ENCODE measurements around the gene WWOX. TPM values are rescaled to one million over a fixed set of nuclear protein-coding genes. Genes with fewer than 3 reads are reported as not detected.

Gene WWOX
- total and polyA plus RNA-seq, 2 of the 8 experiments (the other 6 are each of a cell fraction or from before 2014, with no cell fraction given): 5.4 to 16.7 TPM

DNA sequence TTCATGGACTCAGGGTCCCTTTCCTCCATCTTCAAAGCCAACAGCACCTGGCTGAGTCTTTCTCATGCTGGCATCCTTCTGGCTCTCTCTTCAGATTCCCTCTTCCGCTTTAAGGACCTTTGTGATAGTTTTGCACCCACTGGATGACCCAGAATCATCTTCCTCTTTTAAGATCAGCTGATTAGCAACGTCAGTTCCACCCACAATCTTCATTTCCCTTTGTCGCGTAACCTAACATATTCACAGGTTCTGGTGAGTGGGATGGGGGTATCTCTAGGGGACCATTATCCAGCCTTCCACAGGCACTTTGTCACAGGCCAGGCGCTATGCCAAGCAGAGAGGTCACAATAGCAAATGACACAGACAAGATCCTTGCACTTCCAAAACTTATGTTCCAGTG lies 907.3 kb downstream of the WWOX start:
- H2BK5ac ChIP-seq (ENCODE audit: low read depth, low read length): no peak overlapping the region
- no peaks in the 10 kb centered on the region for H3K79me2 ChIP-seq (ENCODE audit: control insufficient read depth in 1 of 2, insufficient read depth in 2 of 2, low read length in 2 of 2)
- no peaks in the 10 kb centered on the region for H3K9me3 ChIP-seq (ENCODE audit: insufficient read depth in 2 of 2, low read depth in 1 of 2, low read length in 1 of 2)
- ChIA-PET POLR2A (ENCODE audit: partially characterized antibody) (no interaction called here), CTCF (ENCODE audit: partially characterized antibody) (no interaction called here)
- no peaks in the 10 kb centered on the region for H3K79me1 ChIP-seq (ENCODE audit: low read depth, low read length)
- no peak overlapping the region for H4K5ac ChIP-seq (ENCODE audit: insufficient read length, low read depth, low read length)
- no peak overlapping the region for H2AK5ac ChIP-seq (ENCODE audit: low read depth, low read length)
- H3K27me3 ChIP-seq (replicated peaks in 1 of 4; ENCODE audit: control insufficient read depth in 3 of 4, extremely low read depth in 1 of 4, insufficient read depth in 3 of 4, low read length in 3 of 4): no peaks in the 10 kb centered on the region
- H2BK120ac ChIP-seq (replicated peaks; ENCODE audit: low read depth, low read length): no peak overlapping the region
- no peak overlapping the region for H3K14ac ChIP-seq (ENCODE audit: insufficient read length)
- DNase-seq (ENCODE audit: low read depth in 1 of 2, low spot score in 2 of 2) (no peak), FAIRE-seq (no peak)
- no peaks in the 10 kb centered on the region for H4K20me1 ChIP-seq (replicated peaks in 1 of 2; ENCODE audit: control insufficient read depth in 1 of 2, insufficient read depth in 2 of 2, low read length in 2 of 2)
- WGBS, 2 experiments (ENCODE audit: extremely low coverage in 1 of 2, insufficient coverage in 1 of 2, insufficient read length in 1 of 2, insufficient replicate concordance in 2 of 2, low coverage in 1 of 2, low lambda C conversion rate in 2 of 2, missing lambda C conversion rate in 1 of 2): 60% methylated on average over 5 of the region's 5 CpGs; no CpG with 5 or more reads in 1 of the 2 experiments
- no peak overlapping the region for H2BK20ac ChIP-seq (ENCODE audit: low read length)
- no peak overlapping the region for H3K23ac ChIP-seq (ENCODE audit: insufficient read length)
- H3K4me2 ChIP-seq (ENCODE audit: insufficient read depth in 1 of 2, low read depth in 2 of 2, low read length in 2 of 2): no peak overlapping the region
- no peaks in the 10 kb centered on the region for H3K36me3 ChIP-seq (ENCODE audit: control insufficient read depth in 2 of 4, insufficient read depth in 4 of 4, low read length in 3 of 4)
- H3K27ac ChIP-seq (ENCODE audit: low read depth, low read length): no peak overlapping the region
- no peak overlapping the region for H3K9ac ChIP-seq (replicated peaks in 1 of 4; ENCODE audit: extremely low read depth in 1 of 4, low read depth in 3 of 4, low read length in 3 of 4)
- no peak overlapping the region for H2AFZ ChIP-seq (ENCODE audit: low read length)
- H4K8ac ChIP-seq (ENCODE audit: extremely low read depth, insufficient read depth, low read length): no peak overlapping the region
- H2BK15ac ChIP-seq (ENCODE audit: low read length): no peak overlapping the region
- no peaks in the 10 kb centered on the region for H3K23me2 ChIP-seq (ENCODE audit: low read depth, low read length)
- H3K4me3 ChIP-seq (ENCODE audit: extremely low read depth in 1 of 4, insufficient read depth in 2 of 4, low read depth in 3 of 4, low read length in 4 of 4): no peak overlapping the region
- no peak overlapping the region for H2BK12ac ChIP-seq (ENCODE audit: low read depth, low read length)
- no peaks in the 10 kb centered on the region; a peak in 2 of 7 replicates for H3K4me1 ChIP-seq (replicated peaks in 1 of 4; ENCODE audit: control insufficient read depth in 3 of 4, insufficient read depth in 4 of 4, low read length in 3 of 4)
- no peak overlapping the region for H3K4ac ChIP-seq (replicated peaks; ENCODE audit: insufficient read length, low read depth, low read length)
- TF ChIP-seq ATF2 (IDR thresholded peaks at IDR 0.05; ENCODE audit: low read length): no peak
- no peak for TF ChIP-seq TAF7 (optimal IDR thresholded peaks at IDR 0.05; ENCODE audit: borderline replicate concordance, low read depth, low read length)
- no peak for TF ChIP-seq JUND (IDR thresholded peaks at IDR 0.05; ENCODE audit: low read length)
- no peak overlapping the region for H3K18ac ChIP-seq (ENCODE audit: extremely low read depth, low read length)
- H4K91ac ChIP-seq (replicated peaks; ENCODE audit: insufficient read length, low read length): no peak overlapping the region
- no peak overlapping the region for H3K56ac ChIP-seq (replicated peaks; ENCODE audit: insufficient read length, low read depth, low read length)

Measured in H1 (cell line).